SK-N-SH (cell line): ENCODE measurements around the gene CBFA2T2. TPM values are rescaled to one million over a fixed set of nuclear protein-coding genes. Genes with fewer than 3 reads are reported as not detected.
A peak's percentile ranks its signal among the peaks of the same experiment; 100 is the strongest.
"Not testable (repeated sequence)": the region's sequence is repeated elsewhere in the genome, so short reads cannot be mapped to it uniquely, and the experiment has no call there.

ENCODE experiments used
- CTCF ChIA-PET: fragments of 300-600, 350-600 bp; formaldehyde crosslinking; extraction: SDS; loops from one replicate; lab custom pipeline; 2021; lab: Yijun Ruan, JAX
- POLR2A ChIA-PET: fragments of 350-600 bp; sonication (Branson Sonifier 250); formaldehyde crosslinking; extraction: SDS; loops from one replicate; lab custom pipeline; 2020; ENCODE audit warnings: antibody characterized with exemption, inconsistent platforms; lab: Yijun Ruan, JAX
- DNase-seq: peaks from one replicate; pipeline ENCODE4 v3.0.0; 2012
- H2AFZ ChIP-seq: fragments of 200-600 bp; sonication (generic); 2 replicates; pipeline ENCODE4 v1.8.1; 2016; ENCODE audit warnings: antibody characterized with exemption, mild to moderate bottlenecking, low read depth
- H3F3A ChIP-seq: fragments of 200-600 bp; sonication (generic); replicated peaks from 2 replicates; pipeline ENCODE3; 2016; ENCODE audit warnings: antibody characterized with exemption, mild to moderate bottlenecking; ENCODE audit not compliant: insufficient read depth
- H3K27ac ChIP-seq, 2 experiments: fragments of 200-500 bp in 1 of 2; fragments of 200-600 bp in 1 of 2; sonication (Bioruptor generic) in 1 of 2; sonication (generic), shearing (Covaris generic) in 1 of 2; 2 replicates each; pipeline versions ENCODE4 v1.5.1 to v1.6.1; 2014 to 2016; ENCODE audit warnings: low read depth in 2 of 2, inconsistent platforms in 1 of 2, low read length in 1 of 2, mild to moderate bottlenecking in 1 of 2, mixed read lengths in 1 of 2
- H3K27me3 ChIP-seq: fragments of 200-600 bp; sonication (generic), shearing (Covaris generic); 2 replicates; pipeline ENCODE4 v1.6.1; 2016; ENCODE audit warnings: mixed run types; ENCODE audit not compliant: insufficient read depth
- H3K36me3 ChIP-seq, 2 experiments: fragments of 200-500 bp in 1 of 2; fragments of 200-600 bp in 1 of 2; sonication (Bioruptor generic) in 1 of 2; sonication (generic) in 1 of 2; replicated peaks in 1 of 2; 2 replicates each; pipeline versions ENCODE3 to v1.5.1; 2014 to 2016; ENCODE audit warnings: low read length in 1 of 2, mild to moderate bottlenecking in 1 of 2; ENCODE audit not compliant: insufficient read depth in 2 of 2, control insufficient read depth in 1 of 2
- H3K4me1 ChIP-seq, 2 experiments: fragments of 200-500 bp in 1 of 2; fragments of 200-600 bp in 1 of 2; sonication (Bioruptor generic) in 1 of 2; sonication (generic), shearing (Covaris generic) in 1 of 2; 2 replicates each; pipeline versions ENCODE4 v1.5.1 to v1.6.1; 2014 to 2016; ENCODE audit warnings: low read depth in 1 of 2, low read length in 1 of 2, mixed run types in 1 of 2; ENCODE audit not compliant: insufficient read depth in 2 of 2, control insufficient read depth in 1 of 2
- H3K4me2 ChIP-seq: fragments of 200-600 bp; sonication (generic), shearing (Covaris generic); 2 replicates; pipeline ENCODE4 v1.6.1; 2017; ENCODE audit warnings: mixed run types
- H3K4me3 ChIP-seq, 2 experiments: fragments of 200-500 bp in 1 of 2; fragments of 200-600 bp in 1 of 2; sonication (Bioruptor generic) in 1 of 2; sonication (generic), shearing (Covaris generic) in 1 of 2; 2 replicates each; pipeline versions ENCODE4 v1.5.1 to v1.8.1; 2014 to 2016; ENCODE audit warnings: low read depth in 2 of 2, inconsistent platforms in 1 of 2, low read length in 1 of 2, mild to moderate bottlenecking in 1 of 2, mixed read lengths in 1 of 2, moderate library complexity in 1 of 2
- H3K79me2 ChIP-seq: fragments of 200-600 bp; sonication (generic); 2 replicates; pipeline ENCODE4 v1.8.1; 2017; ENCODE audit warnings: mild to moderate bottlenecking; ENCODE audit not compliant: insufficient read depth
- H3K9ac ChIP-seq: fragments of 200-600 bp; sonication (generic); 2 replicates; pipeline ENCODE4 v1.6.1; 2017; ENCODE audit warnings: mixed run types
- H3K9me2 ChIP-seq: fragments of 200-600 bp; sonication (generic); 2 replicates; pipeline ENCODE4 v1.6.1; 2017; ENCODE audit warnings: mixed run types
- H3K9me3 ChIP-seq: fragments of 200-600 bp; sonication (generic); 2 replicates; pipeline ENCODE4 v1.6.1; 2017; ENCODE audit warnings: mixed run types, mild to moderate bottlenecking, moderate library complexity
- H4K20me1 ChIP-seq: fragments of 200-600 bp; sonication (generic); 2 replicates; pipeline ENCODE4 v1.6.1; 2017; ENCODE audit warnings: mild to moderate bottlenecking, mixed run types; ENCODE audit not compliant: insufficient read depth
- GABPA ChIP-seq: IDR thresholded peaks from 2 replicates; pipeline ENCODE4 v1.4.0; 2012; ENCODE audit warnings: low read depth, mild to moderate bottlenecking
- MEF2A ChIP-seq: IDR thresholded peaks from 2 replicates; pipeline ENCODE4 v1.4.0; 2012; ENCODE audit warnings: low read depth, borderline replicate concordance
- SIN3A ChIP-seq: IDR thresholded peaks from 2 replicates; pipeline ENCODE4 v1.6.1; 2012; ENCODE audit warnings: low read depth, mild to moderate bottlenecking, low read length, moderate library complexity, borderline replicate concordance
- WGBS: methylation state at CpG from one replicate; pipeline ENCODE4 v1.1.6; 2017; ENCODE audit warnings: low lambda C conversion rate; 5-methylcytosine and 5-hydroxymethylcytosine counted together
- polyA plus RNA-seq, 3 experiments: library from polyadenylated mRNA; depleted of rRNA; stranded (reverse); fragments of >200 nt; gene quantifications; 2 replicates each; pipeline ENCODE4 v1.2.3, GENCODE V29; 2012
- TF ChIP-seq, protein P1 (sequence below): IDR thresholded peaks from 2 replicates; pipeline ENCODE4; 2012
- TF ChIP-seq, protein P2 (sequence below): IDR thresholded peaks from 2 replicates; pipeline ENCODE4 v1.4.0; 2012; ENCODE audit warnings: low read depth

CBFA2T2 gene
- 11.0 and 11.7 TPM in 2 replicates for polyA plus RNA-seq (2012; rRNA removed)
- 6.2 and 9.3 TPM in 2 replicates for polyA plus RNA-seq (2012; cell fraction: cytosol; rRNA removed)
- polyA plus RNA-seq (2012; cell fraction: nucleus; rRNA removed) = 34.3 and 42.2 TPM in 2 replicates

GRCh38 chr20:33490023-33490933, at the start of gene CBFA2T2:
Gene CBFA2T2 (plus strand): TSS chr20:33490096. CDS start chr20:33490268, 172 bp downstream.
- CTCF ChIA-PET = interaction anchor here (0.8 to 1.4 kb wide), 5 partner anchors 10 to 178 kb away, joined by 3 to 5 read pairs (median 4); no protein-coding TSS in a partner anchor
- no peaks in the 10 kb centered on the region for H3K9me2 ChIP-seq
- 0% methylated on average over 9 of the region's 105 CpGs for WGBS
- 0 out of 2 replicates have a peak, but pooled peaks have one; percentile 0 for TF ChIP-seq GABPA
- TF ChIP-seq, protein P1, sequence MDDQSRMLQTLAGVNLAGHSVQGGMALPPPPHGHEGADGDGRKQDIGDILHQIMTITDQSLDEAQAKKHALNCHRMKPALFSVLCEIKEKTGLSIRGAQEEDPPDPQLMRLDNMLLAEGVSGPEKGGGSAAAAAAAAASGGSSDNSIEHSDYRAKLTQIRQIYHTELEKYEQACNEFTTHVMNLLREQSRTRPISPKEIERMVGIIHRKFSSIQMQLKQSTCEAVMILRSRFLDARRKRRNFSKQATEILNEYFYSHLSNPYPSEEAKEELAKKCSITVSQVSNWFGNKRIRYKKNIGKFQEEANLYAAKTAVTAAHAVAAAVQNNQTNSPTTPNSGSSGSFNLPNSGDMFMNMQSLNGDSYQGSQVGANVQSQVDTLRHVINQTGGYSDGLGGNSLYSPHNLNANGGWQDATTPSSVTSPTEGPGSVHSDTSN = no peak
- TF ChIP-seq, protein P2, sequence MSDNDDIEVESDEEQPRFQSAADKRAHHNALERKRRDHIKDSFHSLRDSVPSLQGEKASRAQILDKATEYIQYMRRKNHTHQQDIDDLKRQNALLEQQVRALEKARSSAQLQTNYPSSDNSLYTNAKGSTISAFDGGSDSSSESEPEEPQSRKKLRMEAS = peak; percentile 45; the same call in 1 of the 2 replicates
- TF ChIP-seq MEF2A = no peak
- no peak for TF ChIP-seq SIN3A
- POLR2A ChIA-PET = interaction anchor here (0.5 to 2.1 kb wide), 14 partner anchors 9 to 178 kb away, joined by 3 to 12 read pairs (median 4); partner anchors contain the start of genes ACTL10 and SNTA1
- peak within 1 kb of the TSS; percentile 99 for H2AFZ ChIP-seq
- H4K20me1 ChIP-seq = peaks cover 9% of the 10 kb centered on the region; the same call in 1 of the 2 replicates
- H3F3A ChIP-seq = no peaks in the 10 kb centered on the region
- H3K4me2 ChIP-seq = peak within 1 kb of the TSS; percentile 81
- H3K9me3 ChIP-seq = no peaks in the 10 kb centered on the region
- DNase-seq = no peak
- H3K27ac ChIP-seq = peak within 1 kb of the TSS; percentile 71 to 85
- H3K9ac ChIP-seq = peak within 1 kb of the TSS; percentile 86
- peak within 1 kb of the TSS; percentile 66 to 84 for H3K4me3 ChIP-seq
- peaks cover 0 to 7% of the 10 kb centered on the region in 2 experiments for H3K36me3 ChIP-seq
- H3K4me1 ChIP-seq = peaks cover 0 to 3% of the 10 kb centered on the region in 2 experiments; a peak in 2 of 4 replicates
- peaks cover 48% of the 10 kb centered on the region for H3K79me2 ChIP-seq
- no peaks in the 10 kb centered on the region for H3K27me3 ChIP-seq

- H3K36me3 ChIP-seq, DNase-seq, H3K9me3 ChIP-seq, H3K27me3 ChIP-seq, POLR2A ChIA-PET, H3K4me3 ChIP-seq, H3K27ac ChIP-seq, H3K9ac ChIP-seq, H3K79me2 ChIP-seq, H3F3A ChIP-seq, H4K20me1 ChIP-seq, H3K4me2 ChIP-seq, H3K9me2 ChIP-seq, H2AFZ ChIP-seq: not testable (repeated sequence)
- WGBS = 98% methylated on average over 7 of the region's 7 CpGs
- CTCF ChIA-PET = interaction anchor here (2.4 kb wide), 1 partner anchor 213 kb away, joined by 9 read pairs; no protein-coding TSS in a partner anchor
- peaks cover 0 to 13% of the 10 kb centered on the region in 2 experiments; a peak in 1 of 4 replicates for H3K4me1 ChIP-seq
Measured at GRCh38 chr20:33440562-33440961, 49.3 kb upstream of the CBFA2T2 start.
